Ishikawa (cell line): Measurements from ENCODE around the gene HLCS.

Source experiments
- CEBPB ChIP-seq: IDR thresholded peaks from 2 replicates; pipeline ENCODE4 v1.6.1; 2012
- CREB1 ChIP-seq: IDR thresholded peaks from 2 replicates; pipeline ENCODE4 v1.6.1; 2012; ENCODE audit warnings: low read depth
- EGR1 ChIP-seq: IDR thresholded peaks from 2 replicates; pipeline ENCODE4 v1.6.1; 2012
- EP300 ChIP-seq: IDR thresholded peaks from 2 replicates; pipeline ENCODE4 v1.6.1; 2012; ENCODE audit warnings: borderline replicate concordance
- FOXM1 ChIP-seq: IDR thresholded peaks from 2 replicates; pipeline ENCODE4 v1.6.1; 2012; ENCODE audit warnings: low read depth, borderline replicate concordance
- NFIC ChIP-seq: IDR thresholded peaks from 2 replicates; pipeline ENCODE4 v1.6.1; 2012
- RAD21 ChIP-seq: IDR thresholded peaks from 2 replicates; pipeline ENCODE4 v1.6.1; 2012; ENCODE audit warnings: low read depth
- TAF1 ChIP-seq: IDR thresholded peaks from 2 replicates; pipeline ENCODE4 v1.6.1; 2012; ENCODE audit warnings: low read depth, mild to moderate bottlenecking
- TCF12 ChIP-seq: IDR thresholded peaks from 2 replicates; pipeline ENCODE4 v1.6.1; 2012; ENCODE audit warnings: low read depth
- TEAD4 ChIP-seq: IDR thresholded peaks from 2 replicates; pipeline ENCODE4 v1.6.1; 2012
- YY1 ChIP-seq: IDR thresholded peaks from 2 replicates; pipeline ENCODE4 v1.6.1; 2012; ENCODE audit warnings: low read depth
- ZBTB7A ChIP-seq: IDR thresholded peaks from 2 replicates; pipeline ENCODE4 v1.6.1; 2012; ENCODE audit warnings: low read depth
- TF ChIP-seq, protein P1 (sequence below): IDR thresholded peaks from 2 replicates; pipeline ENCODE4 v1.6.1; 2012
- TF ChIP-seq, protein P2 (sequence below): IDR thresholded peaks from 2 replicates; pipeline ENCODE4 v1.6.1; 2012
- TF ChIP-seq, protein P3 (sequence below): IDR thresholded peaks from 2 replicates; pipeline ENCODE4 v1.6.1; 2012; ENCODE audit warnings: low read depth, mild to moderate bottlenecking

Gene HLCS

DNA sequence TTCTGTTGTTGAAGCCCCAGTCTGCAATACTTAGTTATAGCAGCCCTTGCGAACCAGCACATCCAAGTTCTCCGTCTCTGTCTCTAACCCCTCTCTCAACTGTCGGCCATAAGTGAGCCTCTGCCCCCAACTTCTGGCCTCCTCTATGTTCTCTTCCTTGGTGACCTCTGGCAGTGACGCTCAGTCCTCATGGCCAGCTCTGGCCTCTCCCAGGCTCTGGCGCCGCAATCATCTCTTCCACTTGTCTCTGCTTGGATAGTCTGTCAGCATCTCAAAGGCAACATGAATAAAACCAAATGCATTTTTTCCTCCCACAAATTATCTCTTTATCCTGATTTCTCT is 8.4 kb upstream of the HLCS start:
- no peak for TF ChIP-seq TCF12
- no peak for TF ChIP-seq EP300
- TF ChIP-seq CEBPB: no peak
- TF ChIP-seq TEAD4: no peak
- TF ChIP-seq, protein P1, sequence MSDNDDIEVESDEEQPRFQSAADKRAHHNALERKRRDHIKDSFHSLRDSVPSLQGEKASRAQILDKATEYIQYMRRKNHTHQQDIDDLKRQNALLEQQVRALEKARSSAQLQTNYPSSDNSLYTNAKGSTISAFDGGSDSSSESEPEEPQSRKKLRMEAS: no peak
- TF ChIP-seq, protein P2, sequence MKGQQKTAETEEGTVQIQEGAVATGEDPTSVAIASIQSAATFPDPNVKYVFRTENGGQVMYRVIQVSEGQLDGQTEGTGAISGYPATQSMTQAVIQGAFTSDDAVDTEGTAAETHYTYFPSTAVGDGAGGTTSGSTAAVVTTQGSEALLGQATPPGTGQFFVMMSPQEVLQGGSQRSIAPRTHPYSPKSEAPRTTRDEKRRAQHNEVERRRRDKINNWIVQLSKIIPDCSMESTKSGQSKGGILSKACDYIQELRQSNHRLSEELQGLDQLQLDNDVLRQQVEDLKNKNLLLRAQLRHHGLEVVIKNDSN: no peak
- no peak for TF ChIP-seq FOXM1
- TF ChIP-seq, protein P3, sequence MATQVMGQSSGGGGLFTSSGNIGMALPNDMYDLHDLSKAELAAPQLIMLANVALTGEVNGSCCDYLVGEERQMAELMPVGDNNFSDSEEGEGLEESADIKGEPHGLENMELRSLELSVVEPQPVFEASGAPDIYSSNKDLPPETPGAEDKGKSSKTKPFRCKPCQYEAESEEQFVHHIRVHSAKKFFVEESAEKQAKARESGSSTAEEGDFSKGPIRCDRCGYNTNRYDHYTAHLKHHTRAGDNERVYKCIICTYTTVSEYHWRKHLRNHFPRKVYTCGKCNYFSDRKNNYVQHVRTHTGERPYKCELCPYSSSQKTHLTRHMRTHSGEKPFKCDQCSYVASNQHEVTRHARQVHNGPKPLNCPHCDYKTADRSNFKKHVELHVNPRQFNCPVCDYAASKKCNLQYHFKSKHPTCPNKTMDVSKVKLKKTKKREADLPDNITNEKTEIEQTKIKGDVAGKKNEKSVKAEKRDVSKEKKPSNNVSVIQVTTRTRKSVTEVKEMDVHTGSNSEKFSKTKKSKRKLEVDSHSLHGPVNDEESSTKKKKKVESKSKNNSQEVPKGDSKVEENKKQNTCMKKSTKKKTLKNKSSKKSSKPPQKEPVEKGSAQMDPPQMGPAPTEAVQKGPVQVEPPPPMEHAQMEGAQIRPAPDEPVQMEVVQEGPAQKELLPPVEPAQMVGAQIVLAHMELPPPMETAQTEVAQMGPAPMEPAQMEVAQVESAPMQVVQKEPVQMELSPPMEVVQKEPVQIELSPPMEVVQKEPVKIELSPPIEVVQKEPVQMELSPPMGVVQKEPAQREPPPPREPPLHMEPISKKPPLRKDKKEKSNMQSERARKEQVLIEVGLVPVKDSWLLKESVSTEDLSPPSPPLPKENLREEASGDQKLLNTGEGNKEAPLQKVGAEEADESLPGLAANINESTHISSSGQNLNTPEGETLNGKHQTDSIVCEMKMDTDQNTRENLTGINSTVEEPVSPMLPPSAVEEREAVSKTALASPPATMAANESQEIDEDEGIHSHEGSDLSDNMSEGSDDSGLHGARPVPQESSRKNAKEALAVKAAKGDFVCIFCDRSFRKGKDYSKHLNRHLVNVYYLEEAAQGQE: no peak
- no peak for TF ChIP-seq TAF1
- no peak for TF ChIP-seq CREB1
- no peak for TF ChIP-seq EGR1
- TF ChIP-seq ZBTB7A: no peak
- no peak for TF ChIP-seq NFIC
- TF ChIP-seq YY1: no peak
- no peak for TF ChIP-seq RAD21

DNA sequence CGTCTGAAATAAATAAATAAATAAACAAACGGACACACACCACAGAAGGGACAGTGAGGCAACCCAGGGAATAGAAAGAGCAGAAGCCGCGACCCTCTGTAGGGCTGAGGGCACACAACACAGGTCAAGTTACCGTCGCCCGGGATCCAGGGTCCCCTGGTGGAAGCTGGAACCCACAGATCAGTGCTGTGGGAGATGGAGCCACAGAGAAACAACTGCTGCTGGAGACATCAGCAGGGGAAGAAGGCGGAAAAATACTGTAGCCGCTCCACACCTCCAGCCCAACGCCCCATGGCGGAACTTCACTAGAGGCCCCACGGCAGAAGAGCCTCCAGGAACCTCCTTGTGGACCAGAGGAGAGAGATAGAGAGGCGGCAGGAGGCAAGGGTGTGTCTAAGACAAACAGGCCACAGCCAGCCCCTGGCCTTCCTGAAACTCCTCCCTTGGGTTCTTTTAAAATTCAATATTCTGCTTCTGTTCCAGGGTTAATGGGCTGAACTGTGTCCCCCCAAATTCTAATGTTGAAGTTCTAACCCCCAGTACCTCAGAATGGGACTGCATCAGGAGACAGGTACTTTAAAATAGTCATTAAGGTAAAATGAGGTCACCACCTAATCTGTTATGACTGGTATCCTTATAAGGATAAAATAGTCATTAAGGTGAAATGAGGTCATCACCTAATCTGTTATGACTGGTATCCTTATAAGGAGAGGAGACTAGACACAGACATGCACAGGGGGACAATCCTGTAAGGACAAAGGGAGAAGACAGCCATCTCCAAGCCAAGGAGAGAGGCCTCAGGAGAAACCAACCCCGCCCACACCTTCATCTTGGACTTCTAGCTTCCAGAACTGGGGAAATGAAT is 7.7 kb upstream of the HLCS start:
- TF ChIP-seq TCF12: no peak

DNA sequence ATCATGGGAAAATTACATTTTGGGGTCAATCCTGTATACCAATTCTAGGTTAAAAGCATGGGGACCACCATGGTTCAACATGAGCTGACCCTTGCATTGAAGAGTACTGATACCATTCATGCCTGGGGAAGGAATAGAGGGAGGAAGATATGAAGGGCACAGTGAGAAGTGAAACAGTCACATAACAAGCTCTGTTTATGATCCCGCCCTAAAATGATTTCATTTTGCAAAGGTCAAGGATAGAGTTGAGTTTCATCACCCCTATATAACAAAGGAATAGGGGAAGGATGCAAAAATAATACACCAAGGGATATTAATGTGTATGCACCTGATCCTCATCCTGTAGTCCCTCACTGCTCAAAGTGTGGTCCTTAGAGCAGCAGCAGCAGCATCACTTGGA is 2.5 kb upstream of the HLCS start:
- TF ChIP-seq TCF12 (no peak), CEBPB (no peak), ZBTB7A (no peak), TEAD4 (no peak), FOXM1 (no peak), YY1 (no peak), EP300 (no peak), CREB1 (no peak), TAF1 (no peak), RAD21 (no peak), NFIC (no peak), EGR1 (no peak)
- TF ChIP-seq, protein P1: no peak
- TF ChIP-seq, protein P2: no peak
- TF ChIP-seq, protein P3: no peak

DNA sequence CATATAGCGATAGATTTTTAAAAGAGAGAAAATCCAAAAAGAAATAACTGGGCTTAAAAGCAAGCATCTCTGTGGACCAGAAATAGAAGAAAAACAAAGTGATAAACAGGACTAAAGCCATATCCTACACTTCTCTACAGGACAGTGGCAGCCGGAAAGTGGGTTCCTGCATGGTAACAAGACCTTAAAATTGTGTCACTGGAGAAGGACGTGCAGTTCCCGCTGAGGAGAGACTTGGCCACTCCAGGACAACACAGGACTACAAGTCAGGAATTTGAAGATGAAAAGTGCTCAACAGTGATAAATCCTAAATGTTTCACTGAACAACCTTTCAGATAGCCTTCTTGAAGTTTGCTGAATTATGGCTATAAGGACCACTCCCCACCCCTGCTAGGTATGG is 1.9 kb upstream of the HLCS start:
- TF ChIP-seq, protein P3: no peak
- TF ChIP-seq EP300 (no peak), YY1 (no peak), CEBPB (no peak), RAD21 (no peak), TAF1 (no peak), ZBTB7A (no peak), CREB1 (no peak)
- TF ChIP-seq, protein P1: no peak
